Activated naive CD4-positive, alpha-beta T cell treated with Interleukin-2 at 50 U/mL for 16 hours (primary cell): ENCODE results near the gene SLC16A9.

Source experiments
- DNase-seq: peaks from one replicate; pipeline ENCODE4 v3.0.0-alpha.2; 2020

SLC16A9 gene

DNA sequence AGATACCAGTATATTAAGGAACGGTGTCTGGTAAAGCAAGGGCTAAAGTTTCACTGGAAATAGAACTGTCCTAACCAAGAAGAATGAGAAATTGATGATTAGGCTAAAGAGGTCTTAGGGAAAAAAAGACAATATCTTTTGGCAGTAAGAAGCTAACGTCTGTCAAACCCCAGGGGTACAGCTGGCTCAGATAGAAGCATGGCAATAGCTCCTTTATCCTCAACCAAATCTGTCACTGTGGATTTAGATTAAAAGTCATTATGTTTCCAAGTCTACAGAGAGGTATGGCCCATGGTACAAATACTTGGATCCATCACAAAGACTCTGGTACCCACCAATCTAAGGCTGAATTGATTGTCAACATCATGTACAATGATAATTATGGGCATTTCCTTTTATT is 8.6 kb upstream of the SLC16A9 start:
- no peak for DNase-seq

DNA sequence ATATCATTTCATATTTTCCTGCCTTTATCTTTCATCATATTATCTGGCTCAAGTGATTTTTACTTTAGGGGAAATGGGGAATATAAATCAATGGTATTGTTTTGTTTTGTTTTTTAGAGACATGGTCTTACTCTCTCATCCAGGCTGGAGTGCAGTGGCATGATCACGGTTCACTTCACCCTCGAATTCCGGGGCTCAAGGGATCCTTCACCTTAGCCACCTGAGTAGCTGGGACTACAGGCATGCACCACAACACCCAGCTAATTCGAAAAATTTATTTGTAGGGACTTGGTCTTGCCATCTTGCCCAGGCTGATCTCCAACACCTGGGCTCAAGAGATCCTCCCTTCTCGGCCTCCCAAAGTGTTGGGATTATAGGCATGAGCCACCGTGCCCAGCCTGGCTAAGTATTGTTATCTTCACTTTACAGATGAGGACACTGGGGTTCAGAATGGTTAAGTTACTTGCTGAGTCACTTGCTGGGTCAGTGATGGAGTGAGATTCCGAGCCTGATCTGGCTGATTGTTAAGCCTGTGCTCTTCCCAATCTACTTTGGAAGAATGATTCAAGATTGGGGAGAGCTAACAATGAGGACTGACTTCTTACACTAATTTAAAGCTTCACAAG is 3.7 kb upstream of the SLC16A9 start:
- DNase-seq: no peak

DNA sequence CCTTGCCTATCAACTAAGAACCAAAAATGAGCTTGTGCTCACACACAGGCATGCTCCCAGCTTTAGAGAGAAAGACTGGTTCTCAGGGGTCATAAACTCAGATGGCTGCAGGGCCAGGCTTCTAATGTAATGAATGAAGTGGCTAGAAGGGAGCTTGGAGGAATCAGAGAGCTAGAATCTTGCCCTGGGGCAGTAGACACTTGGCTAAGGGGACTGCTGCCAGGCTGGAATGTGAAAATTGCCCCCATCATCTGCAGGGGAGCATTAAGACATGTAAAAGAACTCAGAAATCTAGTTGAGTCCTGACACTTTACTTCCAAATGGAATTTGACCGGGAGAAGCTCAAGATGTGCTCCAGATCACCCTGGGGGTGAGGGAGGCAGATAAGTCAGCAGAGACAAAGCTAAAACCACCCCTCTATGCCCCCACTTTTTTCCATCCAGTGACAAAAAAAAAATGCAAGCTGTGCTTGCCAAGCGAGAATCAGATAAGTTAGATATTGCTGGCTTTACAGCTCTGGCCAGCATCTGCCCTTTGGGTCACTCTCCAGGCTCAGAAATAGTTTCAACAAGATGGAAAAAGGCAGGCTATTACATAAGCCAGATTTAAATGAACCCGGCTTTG is 2.3 kb upstream of the SLC16A9 start:
- DNase-seq: no peak

DNA sequence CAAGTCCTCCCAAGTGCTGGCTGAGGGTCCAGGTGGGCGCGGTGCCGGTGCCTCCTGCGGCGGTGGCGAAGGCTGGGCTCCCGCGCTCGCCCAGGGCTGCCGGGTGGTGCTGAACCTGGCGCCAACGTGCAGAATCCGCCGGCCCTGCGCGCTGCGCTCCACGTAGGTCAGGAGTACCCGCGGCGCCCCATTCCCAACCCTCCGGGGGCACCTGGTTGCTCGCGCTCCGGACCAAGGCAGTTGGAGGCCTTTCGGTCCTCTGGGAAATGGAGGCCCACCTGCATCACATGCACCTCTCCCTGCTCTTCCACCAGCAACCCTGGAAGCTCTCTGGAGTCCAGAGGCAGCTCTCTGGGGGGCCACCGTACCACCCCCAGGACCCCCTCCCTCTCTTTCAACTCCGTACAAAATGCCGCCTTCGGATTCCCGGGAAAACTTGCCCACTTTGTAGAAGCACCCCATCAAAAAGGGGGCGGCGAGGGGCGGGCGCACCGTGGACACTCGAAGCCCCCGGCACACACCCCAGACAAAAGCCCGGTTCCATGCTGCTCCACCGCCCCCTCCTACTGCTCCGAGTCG is 745 bp downstream of the SLC16A9 start:
- no peak for DNase-seq

DNA sequence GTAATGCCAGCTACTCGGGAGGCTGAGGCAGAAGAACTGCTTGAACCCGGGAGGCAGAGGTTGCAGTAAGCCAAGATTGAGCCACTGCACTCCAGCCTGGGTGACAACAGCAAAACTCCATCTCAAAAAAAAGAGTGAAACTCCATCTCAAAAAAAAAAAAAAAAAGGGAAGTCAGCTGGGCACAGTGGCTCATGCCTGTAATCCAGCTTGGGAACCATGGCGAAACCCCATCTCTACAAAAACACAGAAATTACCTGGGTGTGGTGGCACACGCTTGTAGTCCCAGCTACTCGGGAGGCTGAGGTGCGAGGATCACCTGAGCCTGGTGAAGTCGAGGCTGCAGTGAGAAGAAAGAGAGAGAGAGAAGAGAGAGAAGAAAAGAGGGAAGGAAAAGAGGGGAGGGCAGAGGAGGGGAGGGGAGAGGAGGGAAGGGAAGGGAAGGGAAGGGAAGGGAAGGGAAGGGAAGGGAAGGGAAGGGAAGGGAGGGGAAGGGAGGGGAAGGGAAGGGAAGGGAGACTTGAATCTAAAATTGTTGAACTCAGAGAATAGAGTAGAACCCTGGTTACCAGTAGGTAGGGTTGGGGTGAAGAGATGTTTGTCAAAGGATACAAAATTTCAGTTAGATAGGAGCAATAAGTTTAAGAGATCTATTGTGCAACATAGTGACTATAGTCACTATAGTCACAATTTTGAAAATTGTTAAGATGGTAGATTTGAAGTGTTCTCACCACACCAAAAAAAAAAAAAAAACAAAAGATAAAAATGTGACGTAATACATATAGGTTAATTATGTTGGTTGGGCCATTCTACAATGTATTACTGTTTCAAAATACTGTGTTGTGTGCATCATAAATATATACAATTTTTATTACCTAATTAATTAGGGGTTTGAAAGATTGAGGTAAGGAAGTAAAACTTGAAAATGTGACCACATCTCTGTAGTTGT is 2.5 kb downstream of the SLC16A9 start:
- no peak for DNase-seq

DNA sequence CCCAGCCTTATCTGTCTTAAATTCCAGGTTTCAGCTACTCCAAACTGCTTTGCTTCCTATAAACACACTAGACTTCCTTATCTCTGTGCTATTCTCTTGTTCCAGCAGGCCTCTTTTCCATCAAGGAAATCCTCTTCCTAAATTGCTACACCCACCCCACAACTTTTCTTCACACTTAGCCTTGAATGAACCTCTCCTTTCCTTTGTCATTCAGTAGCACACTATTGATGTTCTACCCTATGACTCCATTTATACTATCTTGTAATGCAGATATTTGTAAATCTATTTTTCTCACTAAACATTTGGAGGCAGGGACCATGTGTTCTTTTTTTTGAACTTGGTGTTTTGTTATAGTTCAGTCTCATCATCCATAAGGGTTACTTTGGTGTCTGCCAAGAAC is 3.7 kb downstream of the SLC16A9 start:
- DNase-seq: no peak

DNA sequence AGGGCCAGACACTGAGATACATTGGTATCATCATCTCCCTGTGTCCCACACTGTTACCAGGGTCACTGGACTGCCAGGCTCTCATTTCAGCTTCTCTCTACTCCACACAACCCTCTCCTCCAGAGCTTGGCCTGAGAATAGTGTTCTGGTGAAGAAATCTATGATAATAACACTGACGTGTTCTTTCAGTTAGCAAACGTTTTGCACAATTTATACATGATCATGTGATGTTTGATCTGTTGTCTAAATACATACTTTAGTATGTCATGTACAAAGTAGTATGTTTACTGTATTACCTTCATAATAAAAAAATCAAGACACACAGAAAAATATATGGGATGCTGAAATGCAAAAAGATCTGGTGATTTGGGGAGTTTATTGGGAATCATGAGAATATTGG is 5.0 kb downstream of the SLC16A9 start:
- no peak for DNase-seq

DNA sequence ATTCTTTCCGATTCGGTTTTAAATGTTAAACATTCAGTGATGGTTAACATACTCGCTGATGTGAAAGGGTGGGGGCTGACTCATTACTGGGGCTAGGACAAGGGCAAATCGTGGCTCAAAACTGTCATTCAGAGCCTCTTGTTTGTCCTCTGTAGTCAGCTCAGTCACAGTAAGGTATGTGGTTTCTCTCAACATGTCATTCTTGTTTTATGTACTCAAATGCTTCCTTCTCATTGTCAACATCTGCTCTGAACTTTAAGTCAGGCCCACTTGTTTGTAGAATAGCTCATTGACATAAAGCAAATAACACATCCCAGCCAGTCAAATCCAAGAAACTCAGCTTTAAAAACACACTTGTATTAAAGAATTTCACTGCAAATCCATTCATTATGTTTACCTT is 7.3 kb downstream of the SLC16A9 start:
- DNase-seq: no peak

DNA sequence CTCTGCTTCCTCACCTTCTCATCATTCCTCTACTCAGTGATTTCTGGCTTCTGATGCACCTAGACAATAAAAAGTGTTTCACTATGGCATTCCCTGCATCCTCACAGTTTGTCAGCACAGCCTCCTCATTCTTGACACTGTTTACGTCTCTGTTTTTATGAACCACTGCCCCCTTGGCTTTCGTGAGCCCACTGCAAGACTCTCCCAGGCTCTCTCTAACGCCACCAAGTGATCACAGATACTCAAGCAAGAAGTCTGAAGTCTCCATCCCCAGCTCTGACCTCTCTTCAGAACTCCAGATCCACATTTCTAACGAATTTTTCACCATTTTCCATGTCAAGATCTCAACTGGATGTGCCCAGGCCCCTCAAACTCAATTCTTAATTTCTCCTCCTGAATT is 8.9 kb downstream of the SLC16A9 start:
- DNase-seq: no peak

DNA sequence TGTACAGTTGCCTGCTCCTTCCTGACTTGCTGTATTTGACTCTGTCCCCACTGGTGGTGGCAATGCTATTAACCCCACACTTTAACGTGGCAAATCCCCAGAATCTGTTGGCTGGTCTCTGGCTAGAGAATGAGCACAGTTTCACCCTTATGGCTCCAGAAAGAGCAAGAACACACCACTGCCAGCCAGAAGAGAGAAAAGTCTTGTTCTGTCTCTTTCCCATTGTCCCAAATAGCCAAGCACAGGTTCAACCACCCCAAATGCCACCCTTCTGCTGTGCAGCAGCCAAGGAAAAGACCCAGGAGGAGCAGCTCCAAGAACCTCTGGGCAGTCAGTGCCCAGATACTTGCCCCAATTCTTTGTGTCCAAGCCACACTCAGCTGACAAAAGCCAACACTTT is 11.3 kb downstream of the SLC16A9 start:
- no peak for DNase-seq

DNA sequence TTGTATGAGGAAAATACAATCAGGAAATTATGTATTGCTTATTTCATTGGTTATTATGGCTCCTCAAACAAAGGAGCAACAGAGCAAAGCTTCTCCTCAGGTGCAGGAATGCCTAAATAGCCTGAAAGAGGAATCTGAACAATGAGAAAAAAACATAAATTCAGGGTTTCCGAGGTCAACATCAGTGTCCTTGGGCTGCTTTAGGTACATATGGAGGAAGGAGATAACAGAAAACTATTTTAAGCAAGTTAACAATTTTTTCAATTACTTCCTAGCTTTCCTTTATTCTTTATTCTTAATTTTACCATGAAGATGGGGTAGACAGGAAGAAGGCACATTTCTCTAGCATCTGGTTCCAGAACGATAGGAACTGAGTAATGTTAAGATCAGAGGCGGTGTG is 14.0 kb downstream of the SLC16A9 start:
- DNase-seq: no peak

DNA sequence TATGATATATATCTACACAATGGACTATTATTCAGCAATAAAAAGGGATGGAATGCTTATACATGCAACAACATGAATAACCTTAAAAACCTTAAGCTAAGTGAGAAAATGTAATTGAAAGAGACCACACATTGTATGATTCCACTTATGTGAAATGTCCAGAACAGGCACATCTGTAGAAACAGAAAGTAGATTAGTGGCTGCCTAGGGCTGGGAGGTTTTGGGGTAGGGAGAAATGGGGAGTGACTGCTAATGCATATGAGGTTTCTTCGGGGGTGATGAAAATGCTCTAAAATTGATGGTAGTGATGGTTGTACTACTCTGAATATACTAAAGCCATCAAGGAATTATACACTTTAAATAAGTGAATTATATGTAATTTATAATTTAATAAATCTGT is 14.7 kb downstream of the SLC16A9 start:
- no peak for DNase-seq

DNA sequence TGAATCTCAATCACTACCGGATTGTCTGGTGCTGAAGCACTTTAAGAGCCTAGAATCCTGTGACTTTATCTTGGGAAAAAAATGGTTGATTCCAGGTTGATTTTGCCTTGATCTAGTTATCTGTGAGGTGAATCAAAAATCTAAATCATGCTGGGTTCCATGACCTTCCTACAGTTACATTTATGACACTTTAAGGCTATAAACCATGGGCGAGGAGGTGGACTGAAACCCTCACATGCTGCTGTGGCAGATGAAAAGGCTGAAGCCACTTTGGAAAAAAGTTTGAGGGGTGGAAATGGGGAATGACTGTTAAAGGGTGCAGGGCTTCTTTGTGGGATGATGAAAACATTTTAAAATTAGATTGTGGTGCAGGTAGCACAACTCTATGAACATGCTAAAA is 17.5 kb downstream of the SLC16A9 start:
- DNase-seq: no peak

DNA sequence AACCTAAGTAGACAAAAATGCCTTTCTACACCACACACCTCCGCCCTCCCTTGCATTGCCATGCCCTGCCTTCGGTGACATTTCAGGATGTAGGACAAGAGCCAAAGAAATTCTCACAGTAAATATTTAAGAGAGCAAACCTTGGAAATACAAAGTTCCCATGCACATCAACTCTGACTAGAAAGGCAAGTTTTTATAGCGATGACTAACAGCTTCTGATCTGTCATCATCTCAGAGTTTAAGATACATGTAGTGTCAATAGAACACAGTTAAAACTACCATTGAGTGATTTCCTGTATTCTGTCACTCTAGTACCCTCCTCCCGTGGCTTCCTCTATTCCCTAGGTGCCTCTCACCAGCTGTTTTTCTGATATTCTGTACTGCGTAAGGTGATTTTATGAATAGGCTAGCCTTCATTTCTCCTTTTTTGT is 20.7 kb downstream of the SLC16A9 start:
- DNase-seq: no peak

DNA sequence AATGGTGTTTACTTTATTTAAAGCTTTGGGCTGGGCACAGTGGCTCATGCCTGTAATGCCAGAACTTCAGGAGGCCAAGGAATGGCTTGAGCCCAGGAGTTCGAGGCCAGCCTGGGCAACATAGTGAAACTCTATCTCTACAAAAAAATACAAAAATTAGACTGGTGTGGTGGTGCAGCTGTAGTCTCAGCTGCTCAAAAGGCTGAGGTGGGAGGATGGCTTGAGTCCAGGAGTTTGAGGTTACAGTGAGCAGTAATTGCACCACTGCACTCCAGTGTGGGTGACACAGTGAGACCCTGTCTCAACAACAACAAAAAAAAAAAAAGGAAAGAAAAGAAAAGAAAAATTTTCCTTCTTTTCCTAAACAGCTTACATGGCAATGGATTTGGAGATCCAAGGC is 22.0 kb downstream of the SLC16A9 start:
- DNase-seq: no peak

DNA sequence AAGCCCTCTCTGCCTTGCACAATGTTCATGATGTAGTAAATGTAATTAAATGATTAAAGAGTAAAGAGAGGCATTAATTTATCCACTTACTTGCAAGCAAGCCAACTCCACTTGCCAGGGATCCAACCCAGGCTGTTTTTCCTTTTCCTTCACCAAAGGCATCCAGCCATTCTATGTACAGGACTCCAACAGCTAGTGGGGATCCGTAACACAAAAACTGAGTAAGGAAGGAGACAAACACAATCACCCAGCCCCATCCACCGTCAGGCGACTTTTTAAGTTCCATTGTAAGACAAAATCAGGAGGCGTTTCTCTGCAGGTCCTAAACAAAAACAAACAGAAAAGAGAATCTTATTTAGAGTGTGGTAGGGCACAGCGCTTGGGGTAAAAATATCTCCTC is 25.6 kb downstream of the SLC16A9 start:
- DNase-seq: no peak

DNA sequence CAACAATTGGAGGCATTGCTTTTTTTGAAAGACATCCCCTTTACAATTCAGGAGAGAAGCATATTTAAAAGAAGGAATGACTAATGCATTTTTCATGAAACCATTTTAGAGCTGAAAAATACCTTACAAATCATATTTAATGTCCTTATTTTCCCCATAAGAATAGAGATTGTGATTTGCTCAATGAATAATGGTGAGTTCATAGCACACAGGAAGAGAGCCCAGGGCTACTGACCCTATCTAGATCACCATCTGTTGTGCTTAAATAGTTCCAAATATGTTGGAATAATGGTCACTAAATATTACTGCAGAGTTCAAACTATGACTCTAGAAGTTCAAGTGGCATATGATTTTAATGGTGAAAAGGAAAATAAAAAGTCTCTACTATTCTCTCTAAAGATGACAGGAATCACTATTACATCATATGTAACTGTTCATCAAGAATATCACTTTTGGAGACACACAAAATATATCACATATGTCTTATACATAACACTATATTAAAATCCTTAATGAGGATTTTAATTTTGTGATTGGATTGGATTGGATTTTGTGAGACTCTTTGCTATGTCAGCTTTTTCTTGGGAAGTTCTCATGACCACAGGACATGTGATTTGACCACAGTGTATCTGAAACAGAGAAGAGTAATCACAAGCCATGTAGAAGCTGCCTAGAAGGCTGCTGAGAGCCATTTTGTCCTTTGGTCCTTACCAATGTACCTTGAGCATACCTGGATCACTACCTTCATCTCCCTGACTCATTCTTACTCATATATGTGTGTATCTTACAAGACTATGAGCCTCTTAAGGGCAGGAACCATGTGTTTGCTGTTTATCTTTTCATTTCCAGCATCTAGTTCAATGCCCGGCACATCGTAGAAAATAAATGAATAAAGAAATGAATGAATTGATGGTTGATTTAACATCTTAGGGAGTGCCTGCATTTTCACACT is 26.4 kb downstream of the SLC16A9 start:
- DNase-seq: no peak

DNA sequence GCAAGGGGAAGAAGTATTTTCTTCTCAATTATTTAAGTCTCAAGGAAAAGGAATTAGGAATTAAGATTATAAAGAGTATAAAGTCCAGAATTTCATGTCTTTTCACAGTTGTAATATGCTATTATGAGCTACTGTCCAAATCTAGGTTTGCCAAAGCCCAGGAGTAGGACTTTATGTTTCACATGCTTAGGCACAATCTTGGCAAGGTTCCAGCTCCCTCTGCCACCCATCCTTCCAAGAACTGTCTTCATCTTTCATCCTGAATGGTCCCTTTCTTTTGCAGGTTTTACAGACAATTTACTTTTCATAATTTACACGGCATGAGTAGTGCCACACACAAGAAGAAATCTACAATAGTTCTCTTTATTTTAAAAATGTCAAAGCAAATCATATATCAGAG is 29.5 kb downstream of the SLC16A9 start:
- DNase-seq: no peak

DNA sequence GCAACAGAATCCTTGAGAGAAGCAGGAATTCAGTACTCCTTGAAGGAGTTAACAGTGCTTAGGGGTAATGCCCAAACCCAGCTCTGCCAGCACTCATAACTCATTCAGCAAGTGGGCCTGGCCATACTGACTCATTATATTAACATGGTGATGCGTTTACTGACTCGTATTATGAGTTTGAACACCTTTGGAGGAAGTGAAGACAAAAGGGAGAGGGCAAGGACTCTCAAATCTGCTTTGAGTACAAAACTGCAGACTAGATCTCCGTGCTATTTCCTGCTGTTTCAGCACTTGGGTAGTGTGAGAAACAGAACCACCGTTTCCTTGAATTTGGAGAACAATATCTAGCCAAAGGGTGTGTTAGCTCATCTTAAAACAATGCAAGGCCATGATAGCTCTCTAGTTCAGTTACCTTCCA is 30.8 kb downstream of the SLC16A9 start:
- DNase-seq: no peak

DNA sequence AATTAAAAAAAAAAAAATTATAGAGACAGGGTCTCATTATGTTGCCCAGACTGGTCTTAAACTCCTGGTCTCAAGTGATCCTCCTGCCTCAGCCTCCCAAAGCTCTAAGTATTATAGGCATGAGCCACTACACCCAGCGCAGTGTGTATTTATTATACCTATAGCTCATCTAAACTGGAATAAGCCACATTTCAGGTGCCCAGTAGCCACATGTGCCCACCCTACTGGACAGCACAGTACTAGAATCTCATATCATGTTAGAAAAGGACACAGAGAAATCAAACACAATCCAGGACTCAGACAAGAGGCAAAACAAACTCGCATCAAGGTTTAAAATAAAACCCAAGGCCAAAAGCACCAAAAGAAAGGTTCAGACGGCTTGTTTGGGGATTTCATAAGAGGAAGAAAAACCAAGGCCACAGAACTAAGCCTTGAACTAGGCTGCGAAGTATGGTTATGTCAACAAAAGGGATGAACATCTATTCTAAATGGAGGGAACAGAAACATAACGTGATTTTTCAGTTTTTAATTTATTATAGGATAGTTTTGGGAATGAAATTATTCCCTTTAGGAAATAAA is 32.3 kb downstream of the SLC16A9 start:
- DNase-seq: no peak

DNA sequence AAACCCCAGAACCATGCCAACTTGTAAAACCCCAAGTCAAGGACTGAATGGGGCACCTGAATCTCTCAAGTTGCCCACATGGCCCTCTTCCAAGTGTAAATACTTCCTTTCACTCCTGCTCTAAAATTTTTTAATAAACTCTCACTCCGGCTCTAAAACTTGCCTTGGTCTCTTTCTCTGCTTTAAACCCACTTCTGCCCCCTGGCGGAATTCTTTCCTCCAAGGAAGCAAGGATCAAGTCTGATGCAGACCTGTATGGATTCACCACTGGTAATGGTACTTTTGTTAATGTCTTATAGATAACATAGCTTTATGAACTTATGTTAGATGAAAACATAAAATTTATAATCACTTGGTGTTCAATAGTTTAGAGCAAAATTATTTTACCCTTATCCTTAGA is 33.8 kb downstream of the SLC16A9 start:
- DNase-seq: no peak

DNA sequence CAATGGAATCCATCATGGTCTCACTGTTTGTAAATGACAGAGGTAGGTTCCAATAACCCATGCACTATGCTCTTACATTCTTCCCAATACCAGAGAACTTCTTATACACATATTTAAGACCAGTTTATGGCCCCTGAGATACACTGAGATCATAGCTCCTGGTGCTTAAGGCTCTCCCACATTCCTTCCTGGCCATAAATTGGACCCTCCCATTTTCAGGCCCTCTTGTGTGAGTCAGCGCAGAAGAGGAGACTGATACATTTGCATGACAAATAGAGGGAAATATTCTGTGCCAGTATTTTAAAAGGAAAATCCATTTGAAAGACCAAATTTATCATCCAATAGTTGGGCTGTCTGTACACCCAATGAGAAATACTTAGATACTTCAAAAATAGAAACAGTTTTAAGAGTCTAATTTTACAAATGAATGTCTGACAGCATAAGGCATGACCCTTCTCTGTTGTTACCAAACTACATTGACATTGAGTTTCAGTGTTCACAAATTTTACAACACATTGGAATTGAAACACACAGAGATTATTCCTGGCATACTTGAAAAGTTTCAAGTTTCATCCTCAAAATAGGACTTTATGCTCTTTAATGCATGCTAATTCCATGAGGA is 35.3 kb downstream of the SLC16A9 start:
- DNase-seq: no peak
